ENCODE data around the gene NFATC3. TPM values are rescaled to one million over a fixed set of nuclear protein-coding genes. Genes with fewer than 3 reads are reported as not detected.
"Not testable (repeated sequence)": the region's sequence is repeated elsewhere in the genome, so short reads cannot be mapped to it uniquely, and the experiment has no call there.

The NFATC3 gene
- polyA plus RNA-seq, 1 experiment, result 16.7 TPM

DNA sequence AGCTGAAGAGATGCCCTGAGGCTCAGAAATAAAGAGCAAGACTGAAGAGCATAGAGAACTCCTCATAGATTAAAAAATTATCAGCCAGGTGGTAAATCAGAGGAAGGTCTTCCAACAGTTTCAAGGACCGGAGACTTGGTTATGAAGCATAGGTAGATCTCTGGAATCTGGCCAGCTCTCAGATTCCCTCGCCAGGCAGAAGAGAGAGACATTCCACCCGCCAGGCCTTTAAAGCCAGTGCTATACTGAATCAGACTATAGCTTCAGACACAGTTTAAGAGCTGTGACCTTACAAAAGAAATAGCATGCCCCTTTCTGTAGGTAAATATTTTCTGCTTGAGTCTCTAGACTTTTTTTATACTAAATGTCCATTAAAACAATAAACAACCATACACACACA, 70.3 kb downstream of the NFATC3 start:
- H3K4me3 ChIP-seq (ENCODE audit: low read depth, low read length), result no peak overlapping the region
- no peaks in the 10 kb centered on the region for H3K27me3 ChIP-seq (ENCODE audit: control insufficient read depth, insufficient read depth, low read length)
- ChIA-PET CTCF (no interaction called here), POLR2A (no interaction called here)
- no peak for DNase-seq (ENCODE audit: low read depth, low spot score)
- H3K27ac ChIP-seq (ENCODE audit: low read depth, low read length), result no peak overlapping the region
- no peaks in the 10 kb centered on the region for H3K9me3 ChIP-seq (ENCODE audit: control insufficient read depth, insufficient read depth, low read length)
- TF ChIP-seq, protein P1, sequence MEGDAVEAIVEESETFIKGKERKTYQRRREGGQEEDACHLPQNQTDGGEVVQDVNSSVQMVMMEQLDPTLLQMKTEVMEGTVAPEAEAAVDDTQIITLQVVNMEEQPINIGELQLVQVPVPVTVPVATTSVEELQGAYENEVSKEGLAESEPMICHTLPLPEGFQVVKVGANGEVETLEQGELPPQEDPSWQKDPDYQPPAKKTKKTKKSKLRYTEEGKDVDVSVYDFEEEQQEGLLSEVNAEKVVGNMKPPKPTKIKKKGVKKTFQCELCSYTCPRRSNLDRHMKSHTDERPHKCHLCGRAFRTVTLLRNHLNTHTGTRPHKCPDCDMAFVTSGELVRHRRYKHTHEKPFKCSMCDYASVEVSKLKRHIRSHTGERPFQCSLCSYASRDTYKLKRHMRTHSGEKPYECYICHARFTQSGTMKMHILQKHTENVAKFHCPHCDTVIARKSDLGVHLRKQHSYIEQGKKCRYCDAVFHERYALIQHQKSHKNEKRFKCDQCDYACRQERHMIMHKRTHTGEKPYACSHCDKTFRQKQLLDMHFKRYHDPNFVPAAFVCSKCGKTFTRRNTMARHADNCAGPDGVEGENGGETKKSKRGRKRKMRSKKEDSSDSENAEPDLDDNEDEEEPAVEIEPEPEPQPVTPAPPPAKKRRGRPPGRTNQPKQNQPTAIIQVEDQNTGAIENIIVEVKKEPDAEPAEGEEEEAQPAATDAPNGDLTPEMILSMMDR (IDR thresholded peaks at IDR 0.05; ENCODE audit: low read depth, low read length), result no peak

DNA sequence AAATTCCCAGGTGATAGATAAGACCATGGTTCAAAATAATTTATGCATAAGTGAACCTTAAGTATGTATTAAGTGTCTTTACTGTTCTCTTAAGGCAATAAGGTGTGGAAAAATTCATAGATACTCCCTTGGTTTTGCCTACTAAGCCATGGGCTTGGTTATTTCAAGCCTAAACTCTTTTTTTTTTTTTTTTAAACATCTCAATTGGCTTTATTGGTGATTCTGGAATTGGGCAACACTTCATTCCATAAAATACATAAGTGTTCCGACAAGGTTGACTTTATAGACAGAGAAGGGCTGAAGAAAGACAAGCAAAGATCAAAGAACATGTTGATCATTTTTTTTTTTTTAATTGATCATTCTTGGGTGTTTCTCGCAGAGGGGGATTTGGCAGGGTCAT, 77.2 kb downstream of the NFATC3 start:
- CTCF ChIA-PET, result no interaction called here
- POLR2A ChIA-PET, result no interaction called here
- no peak overlapping the region for H3K27ac ChIP-seq (ENCODE audit: low read depth, low read length)

DNA sequence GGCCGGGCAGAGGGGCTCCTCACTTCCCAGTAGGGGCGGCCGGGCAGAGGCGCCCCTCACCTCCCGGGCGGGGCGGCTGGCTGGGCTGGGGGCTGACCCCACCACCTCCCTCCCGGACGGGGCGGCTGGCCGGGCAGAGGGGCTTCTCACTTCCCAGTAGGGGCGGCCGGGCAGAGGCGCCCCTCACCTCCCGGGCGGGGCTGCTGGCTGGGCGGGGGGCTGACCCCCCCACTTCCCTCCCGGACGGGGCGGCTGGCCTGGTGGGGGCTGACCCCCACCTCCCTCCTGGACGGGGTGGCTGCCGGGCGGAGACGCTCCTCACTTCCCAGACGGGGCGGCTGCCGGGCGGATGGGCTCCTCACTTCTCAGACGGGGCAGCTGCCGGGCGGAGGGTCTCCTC, 78.1 kb downstream of the NFATC3 start:
- POLR2A ChIA-PET; H3K27ac ChIP-seq (ENCODE audit: low read depth, low read length); H3K9me3 ChIP-seq (ENCODE audit: control insufficient read depth, insufficient read depth, low read length); H3K27me3 ChIP-seq (ENCODE audit: control insufficient read depth, insufficient read depth, low read length); CTCF ChIA-PET; H3K4me3 ChIP-seq (ENCODE audit: low read depth, low read length); DNase-seq (ENCODE audit: low read depth, low spot score): not testable (repeated sequence)

More for the DNA sequence above, 77.2 kb downstream of the NFATC3 start:
- H3K27me3 ChIP-seq (ENCODE audit: control insufficient read depth, insufficient read depth, low read length), result no peaks in the 10 kb centered on the region
- no peak overlapping the region for H3K4me3 ChIP-seq (ENCODE audit: low read depth, low read length)
- no peaks in the 10 kb centered on the region; the same call in 1 of the 2 replicates for H3K9me3 ChIP-seq (ENCODE audit: control insufficient read depth, insufficient read depth, low read length)
- no peak for DNase-seq (ENCODE audit: low read depth, low spot score)
- TF ChIP-seq, protein P1 (IDR thresholded peaks at IDR 0.05; ENCODE audit: low read depth, low read length), result no peak

DNA sequence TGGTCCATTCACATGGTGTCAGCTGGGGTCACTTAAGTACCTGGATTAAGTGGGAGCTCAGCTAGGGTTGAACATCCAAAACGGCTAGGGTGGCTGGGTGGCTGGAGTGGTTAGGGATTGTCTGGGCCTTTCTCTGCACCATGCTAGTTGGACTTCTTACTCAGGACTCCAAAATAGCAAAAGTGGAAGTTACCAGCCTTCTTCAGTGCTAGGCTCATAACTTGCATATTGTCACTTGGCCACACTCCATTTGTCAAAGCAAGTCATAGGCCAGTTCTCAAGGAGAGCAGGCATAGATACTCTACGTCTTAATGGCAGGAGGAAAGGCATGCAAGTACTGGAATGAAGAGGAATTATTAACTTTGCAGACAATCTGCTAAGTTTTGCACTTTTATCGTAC, 81.1 kb downstream of the NFATC3 start:
- Histone ChIP-seq H3K9me3 (ENCODE audit: control insufficient read depth, insufficient read depth, low read length) (no peaks in the 10 kb centered on the region; the same call in 1 of the 2 replicates), H3K4me3 (ENCODE audit: low read depth, low read length) (no peak overlapping the region), H3K27me3 (ENCODE audit: control insufficient read depth, insufficient read depth, low read length) (no peaks in the 10 kb centered on the region), H3K27ac (ENCODE audit: low read depth, low read length) (no peak overlapping the region)
- no peak for DNase-seq (ENCODE audit: low read depth, low spot score)
- ChIA-PET CTCF (interaction anchor here (0.8 to 0.9 kb wide), 2 partner anchors 8 to 18 kb away, joined by 3 to 5 read pairs; no protein-coding TSS in a partner anchor), POLR2A (no interaction called here)
- TF ChIP-seq, protein P1 (IDR thresholded peaks at IDR 0.05; ENCODE audit: low read depth, low read length), result no peak

DNA sequence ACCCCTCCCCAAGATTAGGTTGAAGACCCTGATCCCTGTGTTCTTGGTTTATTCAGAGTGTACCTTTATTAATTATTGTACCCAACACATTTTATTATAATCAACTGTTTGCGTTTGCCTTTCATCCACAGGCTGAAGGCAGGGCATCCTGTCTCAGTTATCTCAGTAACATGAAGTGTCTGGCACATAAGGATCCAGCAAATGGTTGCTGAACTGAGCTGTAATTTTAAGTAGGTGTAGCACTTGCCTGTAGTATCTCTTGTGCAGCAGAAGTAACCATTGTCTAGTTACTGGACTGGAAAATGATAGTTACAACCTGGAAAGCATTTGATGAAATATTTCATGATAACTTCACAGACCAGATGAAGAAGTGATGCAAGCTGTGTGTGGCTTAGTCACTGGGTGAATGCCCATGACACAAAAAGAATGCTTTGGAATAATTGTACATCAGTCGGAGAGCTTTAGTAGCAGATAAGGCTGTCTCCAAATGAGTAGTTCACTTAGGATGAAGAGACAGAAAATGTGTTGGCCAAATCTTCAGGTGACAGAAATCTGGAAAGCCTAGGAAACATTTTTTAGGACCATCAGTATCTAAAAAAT, 94.1 kb downstream of the NFATC3 start:
- TF ChIP-seq, protein P1 (IDR thresholded peaks at IDR 0.05; ENCODE audit: low read depth, low read length), result no peak
- Histone ChIP-seq H3K27me3 (ENCODE audit: control insufficient read depth, insufficient read depth, low read length) (no peaks in the 10 kb centered on the region), H3K9me3 (ENCODE audit: control insufficient read depth, insufficient read depth, low read length) (no peaks in the 10 kb centered on the region), H3K27ac (ENCODE audit: low read depth, low read length) (no peak overlapping the region), H3K4me3 (ENCODE audit: low read depth, low read length) (no peak overlapping the region)
- CTCF ChIA-PET, result interaction anchor here (0.6 kb wide), 2 partner anchors 86 to 106 kb away, joined by 3 to 7 read pairs; no protein-coding TSS in a partner anchor
- POLR2A ChIA-PET, result no interaction called here
- no peak for DNase-seq (ENCODE audit: low read depth, low spot score)
